K562 (cell line): Measurements from ENCODE around the gene NUBP2. TPM values are rescaled to one million over a fixed set of nuclear protein-coding genes. Genes with fewer than 3 reads are reported as not detected.

Source experiments
- ATAC-seq: fragments of 200-7000 bp; cut with Tn5 transposase; 3 replicates; pipeline ENCODE4 v1.9.1; 2020; ENCODE audit warnings: moderate library complexity
- BruUV-seq: library from RNA; stranded (reverse); fragments of 400-500 nt; replicated peaks from 2 replicates; lab custom pipeline; 2021; lab: Mats Ljungman, UMichigan
- CTCF ChIA-PET: fragments of 300-600 bp; formaldehyde crosslinking; extraction: SDS; loops from one replicate; lab custom pipeline; 2021; ENCODE audit warnings: low intra/inter-chr PET ratio; lab: Yijun Ruan, JAX
- POLR2A ChIA-PET: fragments of 300-600, 350-650 bp; sonication (Branson Sonifier 250); formaldehyde crosslinking; extraction: SDS; loops from one replicate; lab custom pipeline; 2021; ENCODE audit warnings: antibody characterized with exemption, inconsistent platforms; lab: Yijun Ruan, JAX
- DNase-seq, 4 experiments: peaks; one replicate each; pipeline versions ENCODE4 v3.0.0 to v3.0.0-alpha.2; 2011 to 2018; ENCODE audit warnings: low spot score in 3 of 4, mixed read lengths in 3 of 4; ENCODE audit errors: extremely low read depth in 1 of 4
- FAIRE-seq: peaks from 2 replicates; lab custom pipeline; 2011; peaks lifted over from hg19 to GRCh38; lab: Jason Lieb, UNC
- H2AFZ ChIP-seq: 2 replicates; pipeline ENCODE4 v1.6.0; 2011; ENCODE audit warnings: low read depth, low read length, control low read depth, inconsistent platforms
- H3K27ac ChIP-seq: fragments of 200-600 bp; 3 replicates; pipeline ENCODE4 v1.8.0; 2011; ENCODE audit warnings: low read depth, mild to moderate bottlenecking, control low read depth, inconsistent platforms, low read length, moderate library complexity, mixed read lengths; ENCODE audit errors: extremely low read depth
- H3K27me3 ChIP-seq, 2 experiments: fragments of 300-600 bp in 1 of 2; 2 replicates in 1 of 2; 3 replicates in 1 of 2; pipeline versions ENCODE4 v1.6.0 to v1.8.0; 2011; ENCODE audit warnings: inconsistent platforms in 2 of 2, low read length in 2 of 2, mild to moderate bottlenecking in 1 of 2, mixed read lengths in 1 of 2, moderate library complexity in 1 of 2; ENCODE audit not compliant: control insufficient read depth in 2 of 2, insufficient read depth in 2 of 2
- H3K36me3 ChIP-seq: fragments of 300-600 bp; 3 replicates; pipeline ENCODE4 v1.8.0; 2011; ENCODE audit warnings: mild to moderate bottlenecking, low read length, inconsistent platforms; ENCODE audit not compliant: control insufficient read depth, insufficient read depth
- H3K4me1 ChIP-seq, 2 experiments: fragments of 200-600 bp in 1 of 2; replicated peaks in 1 of 2; 2 replicates in 1 of 2; 3 replicates in 1 of 2; pipeline versions ENCODE4 v1.5.1 to v1.8.0; 2011; ENCODE audit warnings: inconsistent platforms in 2 of 2, low read length in 2 of 2, mild to moderate bottlenecking in 1 of 2, mixed read lengths in 1 of 2, moderate library complexity in 1 of 2; ENCODE audit not compliant: control insufficient read depth in 2 of 2, insufficient read depth in 2 of 2
- H3K4me2 ChIP-seq: 2 replicates; pipeline ENCODE4 v1.6.1; 2011; ENCODE audit warnings: low read length, control low read depth, inconsistent platforms, mixed read lengths; ENCODE audit not compliant: insufficient read depth
- H3K4me3 ChIP-seq: fragments of 200-600 bp; sonication (generic), shearing (Covaris generic); 2 replicates; pipeline ENCODE4 v1.5.1; 2016; ENCODE audit warnings: control low read depth, inconsistent platforms
- H3K79me2 ChIP-seq: fragments of 200-600 bp; 3 replicates; pipeline ENCODE4 v1.8.0; 2011; ENCODE audit warnings: low read length, inconsistent platforms; ENCODE audit not compliant: control insufficient read depth, insufficient read depth
- H3K9ac ChIP-seq, 2 experiments: 2 replicates each; pipeline versions ENCODE4 v1.6.0 to v1.6.1; 2011; ENCODE audit warnings: low read depth in 2 of 2, low read length in 2 of 2, control low read depth in 1 of 2, inconsistent platforms in 1 of 2, mild to moderate bottlenecking in 1 of 2, mixed read lengths in 1 of 2; ENCODE audit not compliant: insufficient read depth in 1 of 2
- H3K9me1 ChIP-seq: one replicate; pipeline ENCODE4 v1.6.0; 2011; ENCODE audit warnings: inconsistent platforms, mild to moderate bottlenecking, low read length, moderate library complexity; ENCODE audit not compliant: control insufficient read depth, insufficient read depth
- H3K9me3 ChIP-seq: replicated peaks from 2 replicates; pipeline ENCODE4 v1.5.1; 2011; ENCODE audit warnings: low read depth, low read length, inconsistent platforms; ENCODE audit not compliant: control insufficient read depth, insufficient read depth
- H4K20me1 ChIP-seq: replicated peaks from 2 replicates; pipeline ENCODE4 v1.6.1; 2011; ENCODE audit warnings: low read length, inconsistent platforms, mixed read lengths; ENCODE audit not compliant: control insufficient read depth, insufficient read depth
- CHD2 ChIP-seq: IDR thresholded peaks from 2 replicates; pipeline ENCODE4 v1.6.1; 2011; ENCODE audit warnings: low read depth, low read length
- GATA2 ChIP-seq: sonication (generic); formaldehyde crosslinking; IDR thresholded peaks from 2 replicates; pipeline ENCODE4 v1.4.0; 2020; ENCODE audit warnings: mild to moderate bottlenecking, missing genetic modification reagents
- IFI16 ChIP-seq: fragments of 250-450 bp; sonication (Bioruptor Pico); IDR thresholded peaks from 2 replicates; pipeline ENCODE4 v2.1.2; 2022; ENCODE audit warnings: mild to moderate bottlenecking, inconsistent platforms
- KLF10 ChIP-seq: fragments of 250-450 bp; sonication (Bioruptor Pico); IDR thresholded peaks from 2 replicates; pipeline ENCODE4 v1.6.1; 2021; ENCODE audit warnings: matching md5 sums
- MAX ChIP-seq: sonication (generic); formaldehyde crosslinking; IDR thresholded peaks from 2 replicates; pipeline ENCODE4 v1.9.0; 2022; ENCODE audit warnings: mild to moderate bottlenecking, missing genetic modification reagents
- TCF7L2 ChIP-seq: fragments of 150-350 bp; IDR thresholded peaks from 2 replicates; pipeline ENCODE4 v1.6.1; 2016; ENCODE audit warnings: low read depth, mild to moderate bottlenecking, low read length, moderate library complexity
- USF1 ChIP-seq: sonication (generic); formaldehyde crosslinking; IDR thresholded peaks from 2 replicates; pipeline ENCODE4 v1.9.0; 2022; ENCODE audit warnings: mild to moderate bottlenecking, missing genetic modification reagents
- ZKSCAN3 ChIP-seq: fragments of 250-450 bp; sonication (Bioruptor Pico); IDR thresholded peaks from 2 replicates; pipeline ENCODE4 v1.4.0; 2020
- WGBS: fragments of 100-300 bp; shearing (Covaris generic); methylation state at CpG from one replicate; pipeline ENCODE4 v1.1.6; 2016; ENCODE audit warnings: low coverage, mixed read lengths; ENCODE audit not compliant: insufficient coverage; ENCODE audit errors: missing lambda C conversion rate; 5-methylcytosine and 5-hydroxymethylcytosine counted together
- in situ Hi-C: fragments of 300-500 bp; cut with MboI; formaldehyde crosslinking; loops from 4 replicates; pipeline ENCODE4 v1.15.0; 2018; ENCODE audit warnings: inconsistent platforms, mixed read lengths
- intact Hi-C: fragments of 100-400 bp; cut with micrococcal nuclease; formaldehyde crosslinking; loops from 2 replicates; pipeline ENCODE4 v1.14.2; 2022
- polyA plus RNA-seq, 8 experiments: library from polyadenylated mRNA; depleted of rRNA in 4 of 8; stranded (reverse) in 5 of 8; unstranded in 3 of 8; fragments of >200 nt; fragmentation: Nextera tagmentation in 2 of 8; fragmentation: Illumina TruSeq in 1 of 8; extraction: Ambion mirVana in 2 of 8; extraction: Trizol in 1 of 8; gene quantifications; 2 replicates each; pipeline versions ENCODE4 v1.2.1 to v1.2.3, GENCODE V29; 2011 to 2014; ENCODE audit warnings: inconsistent platforms in 1 of 8, missing spikeins in 1 of 8
- total RNA-seq, 7 experiments: library from RNA; depleted of rRNA in 6 of 7; stranded (reverse); fragments of >200 nt in 6 of 7; fragmentation: Illumina TruSeq in 2 of 7; extraction: Trizol in 2 of 7; gene quantifications; 2 replicates each; pipeline versions ENCODE4 v1.2.1 to v1.2.3, GENCODE V29; 2011 to 2021; ENCODE audit warnings: low replicate concordance in 1 of 7

Gene NUBP2
- total and polyA plus RNA-seq, 9 of the 15 experiments (the other 6 are each of a cell fraction or from before 2014, with no cell fraction given): 1.8 to 115 (median 24.0) TPM

- 0 out of 2 replicates have a peak, but pooled peaks have one; percentile 18 for TF ChIP-seq USF1
- TF ChIP-seq, all 486 proteins: peak for 90
Observed at GRCh38 chr16:1782408-1783264, at the start of gene NUBP2, which contains the start of gene SPSB3 (continued).

GRCh38 chr16:1734123-1734522 is 48.6 kb upstream of the NUBP2 start:
- no peak overlapping the region for H2AFZ ChIP-seq
- peaks cover 0 to 33% of the 10 kb centered on the region in 2 experiments; a peak in 2 of 5 replicates for H3K4me1 ChIP-seq
- no peak for ATAC-seq
- in situ Hi-C loops (no loop called here), intact Hi-C loops (no loop called here)
- peaks cover 30% of the 10 kb centered on the region for H3K9me3 ChIP-seq
- DNase-seq: no peak
- WGBS: 95% methylated on average over 19 of the region's 22 CpGs
- H3K36me3 ChIP-seq: peaks cover 44% of the 10 kb centered on the region; the same call in 2 of the 3 replicates
- TF ChIP-seq MAX (peak; percentile 14; the same call in 1 of the 2 replicates), CHD2 (no peak), TCF7L2 (no peak), GATA2 (no peak), KLF10 (CRISPR knock-in tag) (no peak), ZKSCAN3 (CRISPR knock-in tag) (no peak), IFI16 (CRISPR knock-in tag) (no peak)
- no peak for FAIRE-seq
- ChIA-PET CTCF (no interaction called here), POLR2A (interaction anchor here (0.9 kb wide), 1 partner anchor 9 kb away, joined by 4 read pairs; no protein-coding TSS in a partner anchor)
- H3K9ac ChIP-seq: no peak overlapping the region
- BruUV-seq: no TSS peak
- no peak overlapping the region for H3K4me3 ChIP-seq
- no peaks in the 10 kb centered on the region for H3K9me1 ChIP-seq
- H3K4me2 ChIP-seq: no peak overlapping the region
- no peaks in the 10 kb centered on the region for H3K79me2 ChIP-seq
- no peaks in the 10 kb centered on the region for H3K27me3 ChIP-seq
- no peaks in the 10 kb centered on the region for H4K20me1 ChIP-seq
- H3K27ac ChIP-seq: no peak overlapping the region
